CD4-positive, alpha-beta T cell (primary cell): ENCODE results near the gene ABCG1. TPM values are rescaled to one million over a fixed set of nuclear protein-coding genes. Genes with fewer than 3 reads are reported as not detected.

ENCODE experiments used
- ATAC-seq: fragments of 200-7000 bp; cut with Tn5 transposase; one replicate; pipeline ENCODE4 v1.10.0; 2022; ENCODE audit warnings: mild to moderate bottlenecking; ENCODE audit not compliant: poor library complexity
- CTCF ChIA-PET: fragments of 350-600 bp; sonication (Branson Sonifier 250); formaldehyde crosslinking; loops from one replicate; lab custom pipeline; 2021; ENCODE audit warnings: antibody characterized with exemption, inconsistent platforms; lab: Charles Lee
- POLR2A ChIA-PET: fragments of 350-600 bp; sonication (Branson Sonifier 250); formaldehyde crosslinking; loops from one replicate; lab custom pipeline; 2021; ENCODE audit warnings: antibody characterized with exemption, inconsistent platforms; lab: Charles Lee
- DNase-seq, 14 experiments: peaks; one replicate each; pipeline ENCODE4 v3.0.0-alpha.2; 2013 to 2020; ENCODE audit warnings: mixed read lengths in 2 of 14
- H3K27ac ChIP-seq, 2 donors: one replicate each; pipeline versions ENCODE4 v1.5.1 to v1.7.0; 2013; ENCODE audit warnings: low read length in 2 of 2, low read depth in 1 of 2, mild to moderate bottlenecking in 1 of 2
- H3K27me3 ChIP-seq, 2 experiments: 1 replicate in 1 of 2; 2 replicates in 1 of 2; pipeline versions ENCODE4 v1.6.1 to v1.7.0; 2013; ENCODE audit warnings: low read length in 2 of 2, control low read depth in 1 of 2, mild to moderate bottlenecking in 1 of 2, moderate library complexity in 1 of 2; ENCODE audit not compliant: insufficient read depth in 2 of 2, control insufficient read depth in 1 of 2
- H3K36me3 ChIP-seq: one replicate; pipeline ENCODE4 v1.6.1; 2013; ENCODE audit warnings: low read length, control low read depth; ENCODE audit not compliant: insufficient read depth
- H3K4me1 ChIP-seq: one replicate; pipeline ENCODE4 v1.6.1; 2013; ENCODE audit warnings: low read length, control low read depth; ENCODE audit not compliant: insufficient read depth
- H3K4me3 ChIP-seq: one replicate; pipeline ENCODE4 v1.5.1; 2013; ENCODE audit warnings: mild to moderate bottlenecking, low read length, moderate library complexity
- H3K9me3 ChIP-seq, 2 experiments: 1 replicate in 1 of 2; 2 replicates in 1 of 2; pipeline versions ENCODE4 v1.6.1 to v1.7.0; 2013; ENCODE audit warnings: low read length in 2 of 2, mild to moderate bottlenecking in 2 of 2, control low read depth in 1 of 2, moderate library complexity in 1 of 2; ENCODE audit not compliant: control insufficient read depth in 1 of 2, insufficient read depth in 1 of 2
- H3K27ac Mint-ChIP-seq: one replicate; pipeline ENCODE4 v1.8.0; 2020; ENCODE audit warnings: mixed read lengths
- H3K27me3 Mint-ChIP-seq: one replicate; pipeline ENCODE4 v1.8.0; 2021; ENCODE audit warnings: mixed read lengths
- H3K36me3 Mint-ChIP-seq: one replicate; pipeline ENCODE4 v1.8.0; 2021; ENCODE audit warnings: low read depth, mixed read lengths
- H3K4me1 Mint-ChIP-seq: one replicate; pipeline ENCODE4 v1.8.0; 2021; ENCODE audit warnings: low read depth, mixed read lengths
- H3K4me3 Mint-ChIP-seq: one replicate; pipeline ENCODE4 v1.8.0; 2020; ENCODE audit warnings: mild to moderate bottlenecking, mixed read lengths
- H3K9me3 Mint-ChIP-seq: one replicate; pipeline ENCODE4 v1.8.0; 2020; ENCODE audit warnings: mixed read lengths
- CTCF ChIP-seq: fragments of 200-600 bp; IDR thresholded peaks from one replicate; pipeline ENCODE4 v1.8.0; 2022; ENCODE audit warnings: antibody characterized with exemption, mild to moderate bottlenecking
- intact Hi-C, 2 experiments: fragments of 100-400 bp; cut with DNase I in 1 of 2; cut with micrococcal nuclease in 1 of 2; formaldehyde crosslinking; loops; one replicate each; pipeline versions ENCODE4 v1.15.1 to v1.9.0; 2023 to 2025; cut with DNase I, micrococcal nuclease
- total RNA-seq, 174 experiments: library from RNA in 2 of 174; stranded (reverse) in 2 of 174; gene quantifications; one replicate each; pipeline ENCODE4 v1.2.3 and lab custom pipeline; 2021 to 2026

ABCG1 gene
- total RNA-seq, 2 experiments from 2014 or later = 109 to 116 TPM

GRCh38 chr21:42308161-42308913 lies 89.4 kb downstream of the ABCG1 start:
- POLR2A ChIA-PET = no interaction called here
- no peak for ATAC-seq
- no peak overlapping the region for H3K4me3 ChIP-seq
- no peak for DNase-seq
- Mint-ChIP-seq H3K27me3 (peaks cover 12% of the 10 kb centered on the region), H3K4me3 (no peak overlapping the region), H3K9me3 (no peaks in the 10 kb centered on the region), H3K4me1 (peaks cover 15% of the 10 kb centered on the region), H3K27ac (no peak overlapping the region), H3K36me3 (no peaks in the 10 kb centered on the region)
- H3K4me1 ChIP-seq = peaks cover 18% of the 10 kb centered on the region
- no peaks in the 10 kb centered on the region for H3K36me3 ChIP-seq
- no peak for TF ChIP-seq CTCF
- H3K9me3 ChIP-seq = no peaks in the 10 kb centered on the region
- intact Hi-C loops = loop anchor here (5.0 kb wide), 2 partner anchors 229 to 524 kb away; no protein-coding TSS in a partner anchor
- H3K27ac ChIP-seq = no peak overlapping the region
- peaks cover 9 to 11% of the 10 kb centered on the region in 2 experiments for H3K27me3 ChIP-seq
- CTCF ChIA-PET = no interaction called here

DNA sequence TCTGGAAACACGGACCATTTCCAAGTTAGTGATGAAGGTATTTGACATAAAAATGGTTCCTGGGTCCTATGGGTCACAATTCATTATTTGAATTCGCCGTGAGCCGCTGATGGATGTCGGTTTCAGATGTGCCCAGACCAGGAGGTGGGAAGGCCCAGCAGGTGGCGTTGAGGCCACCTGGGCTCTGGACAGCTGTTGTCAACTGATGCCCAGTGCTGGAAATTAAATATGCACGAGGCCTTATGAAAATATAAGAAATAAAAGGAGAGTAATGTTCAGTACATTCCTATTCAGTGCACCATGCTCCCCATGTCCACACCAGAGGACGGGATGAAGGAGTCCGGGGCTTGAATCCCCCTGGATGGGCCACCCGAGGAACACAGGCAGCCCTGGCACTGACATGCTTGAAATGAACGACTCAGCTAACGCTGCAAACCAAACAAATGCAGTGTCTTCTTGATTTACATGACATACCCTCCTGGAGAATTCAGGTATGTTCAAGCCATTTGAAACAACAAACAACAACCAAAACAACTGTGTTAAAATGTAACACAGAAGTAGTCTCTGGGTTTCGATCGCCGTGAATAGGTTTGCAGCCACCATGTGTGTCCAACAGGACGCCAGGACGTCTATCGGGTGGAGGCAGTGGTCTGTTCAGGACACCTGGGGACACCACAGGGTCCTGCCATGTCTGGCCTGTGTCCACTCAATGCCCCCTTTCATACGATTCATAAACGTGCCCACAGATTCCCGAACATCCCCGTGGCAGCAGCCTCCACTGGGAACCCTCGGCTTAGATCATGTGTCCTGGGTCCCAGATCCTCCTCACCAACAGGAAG lies 90.2 kb downstream of the ABCG1 start:
- Mint-ChIP-seq H3K27me3 (peaks cover 12% of the 10 kb centered on the region), H3K4me1 (peaks cover 15% of the 10 kb centered on the region), H3K9me3 (no peaks in the 10 kb centered on the region), H3K27ac (no peak overlapping the region), H3K36me3 (no peaks in the 10 kb centered on the region), H3K4me3 (no peak overlapping the region)
- Histone ChIP-seq H3K36me3 (no peaks in the 10 kb centered on the region), H3K9me3 (no peaks in the 10 kb centered on the region), H3K4me3 (no peak overlapping the region), H3K27ac (no peak overlapping the region), H3K27me3 (peaks cover 9 to 11% of the 10 kb centered on the region in 2 experiments), H3K4me1 (peaks cover 18% of the 10 kb centered on the region)
- CTCF ChIA-PET = interaction anchor here (0.5 to 1.4 kb wide), 18 partner anchors 10 to 574 kb away, joined by 3 to 9 read pairs (median 3); no protein-coding TSS in a partner anchor
- no peak for TF ChIP-seq CTCF
- DNase-seq = no peak
- intact Hi-C loops = loop anchor here (1.0 to 5.0 kb wide), 3 partner anchors 141 to 523 kb away; no protein-coding TSS in a partner anchor
- POLR2A ChIA-PET = no interaction called here
- no peak for ATAC-seq

GRCh38 chr21:42309753-42310213 lies 90.8 kb downstream of the ABCG1 start:
- intact Hi-C loops = loop anchor here (1.0 to 5.0 kb wide), 3 partner anchors 141 to 523 kb away; no protein-coding TSS in a partner anchor
- Histone ChIP-seq H3K9me3 (no peaks in the 10 kb centered on the region), H3K4me1 (peaks cover 18% of the 10 kb centered on the region), H3K4me3 (no peak overlapping the region), H3K36me3 (no peaks in the 10 kb centered on the region), H3K27me3 (peaks cover 9 to 11% of the 10 kb centered on the region in 2 experiments), H3K27ac (no peak overlapping the region)
- TF ChIP-seq CTCF = peak; percentile 80
- Mint-ChIP-seq H3K4me3 (no peak overlapping the region), H3K27ac (no peak overlapping the region), H3K9me3 (no peaks in the 10 kb centered on the region), H3K27me3 (peaks cover 12% of the 10 kb centered on the region), H3K36me3 (no peaks in the 10 kb centered on the region), H3K4me1 (peaks cover 15% of the 10 kb centered on the region)
- CTCF ChIA-PET = interaction anchor here (0.5 to 1.4 kb wide), 20 partner anchors 9 to 573 kb away, joined by 3 to 9 read pairs (median 3); no protein-coding TSS in a partner anchor
- ATAC-seq (peak; percentile 86), DNase-seq (peak; percentile 61 to 85 (median 67))
- POLR2A ChIA-PET = no interaction called here
